Mucosa of gallbladder (tissue), 1 donor: Measurements from ENCODE around the gene IER5. TPM values are rescaled to one million over a fixed set of nuclear protein-coding genes. Genes with fewer than 3 reads are reported as not detected.

ENCODE experiments used
- DNase-seq: peaks from one replicate; pipeline ENCODE4 v3.0.0-alpha.2; 2020; ENCODE audit warnings: low spot score
- total RNA-seq: library from RNA; stranded (reverse); gene quantifications from one replicate; pipeline ENCODE4 v1.2.1, GENCODE V29; 2021
- donor health status: DM: no; HTN: no; CAD: no.

Gene IER5
- total RNA-seq, 1 donor from 2014 or later: 13.9 TPM

DNA sequence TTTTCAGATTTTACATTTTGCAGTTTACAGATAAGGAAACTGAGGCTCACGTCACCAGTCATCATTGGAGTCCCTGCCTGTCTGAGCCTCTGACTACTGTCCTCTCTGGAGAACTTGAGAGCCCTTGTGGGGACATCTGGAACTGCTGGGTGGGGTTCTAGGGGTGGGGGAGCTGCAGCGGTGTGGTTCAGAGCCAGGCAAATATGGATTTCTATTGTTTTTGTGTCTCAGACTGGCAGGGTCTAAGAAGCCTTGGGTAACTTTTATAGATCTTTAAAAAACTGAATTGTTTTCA lies 46.9 kb downstream of the IER5 start:
- peak; percentile 48 for DNase-seq

DNA sequence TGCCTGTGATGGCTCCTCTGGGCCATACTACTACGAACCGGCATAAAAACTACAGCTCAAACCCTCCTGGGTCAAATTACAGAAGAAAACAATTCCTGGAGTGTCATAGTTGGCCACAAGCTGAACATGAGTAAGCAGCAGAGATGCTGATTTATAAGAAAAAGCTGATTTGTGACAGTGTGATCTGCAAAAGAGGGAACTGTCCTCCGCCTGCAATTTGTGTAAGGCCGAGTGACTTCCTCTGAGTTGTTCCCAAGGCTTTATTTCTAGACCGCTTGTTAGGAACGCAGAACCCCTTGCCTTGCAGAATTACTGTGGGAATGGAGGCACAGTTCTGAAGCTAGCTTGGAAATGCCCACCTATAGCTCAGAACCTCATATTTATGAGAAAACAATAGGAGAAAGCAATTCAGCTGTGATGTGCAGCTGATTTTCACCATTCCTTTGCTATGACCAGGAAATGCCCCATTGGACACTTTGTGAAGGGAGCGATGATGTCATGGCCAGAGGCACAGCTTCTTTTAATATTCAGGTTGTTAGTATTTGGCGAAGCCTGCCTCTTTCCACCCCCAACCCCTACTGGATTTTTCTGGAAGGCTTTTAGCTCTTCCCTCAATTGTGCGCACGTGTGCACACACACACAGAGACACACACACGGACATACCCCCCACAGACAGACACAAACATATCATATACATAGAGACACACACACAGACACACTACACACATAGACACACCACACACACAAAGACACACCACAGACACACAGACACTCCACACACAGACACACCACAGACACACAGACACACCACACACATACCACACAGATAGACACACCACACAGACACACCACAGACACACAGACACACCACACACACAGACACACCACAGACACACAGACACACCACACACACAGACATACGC lies 47.6 kb downstream of the IER5 start:
- DNase-seq: no peak

DNA sequence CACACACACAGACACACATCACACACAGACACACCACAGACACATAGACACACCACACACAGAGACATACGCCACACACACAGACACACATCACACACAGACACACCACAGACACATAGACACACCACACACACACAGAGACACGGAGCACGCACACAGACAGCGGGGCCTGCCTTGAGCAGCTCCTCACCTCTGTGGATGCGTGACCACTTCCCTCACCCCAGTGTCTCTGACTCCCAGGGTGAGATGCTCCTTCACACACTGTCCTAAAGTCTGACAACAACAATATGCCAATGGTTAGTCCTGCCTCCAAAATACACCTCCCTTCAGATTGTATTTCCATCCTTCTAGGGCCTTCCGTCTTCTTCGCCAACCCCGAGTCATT lies 48.2 kb downstream of the IER5 start:
- DNase-seq: no peak

DNA sequence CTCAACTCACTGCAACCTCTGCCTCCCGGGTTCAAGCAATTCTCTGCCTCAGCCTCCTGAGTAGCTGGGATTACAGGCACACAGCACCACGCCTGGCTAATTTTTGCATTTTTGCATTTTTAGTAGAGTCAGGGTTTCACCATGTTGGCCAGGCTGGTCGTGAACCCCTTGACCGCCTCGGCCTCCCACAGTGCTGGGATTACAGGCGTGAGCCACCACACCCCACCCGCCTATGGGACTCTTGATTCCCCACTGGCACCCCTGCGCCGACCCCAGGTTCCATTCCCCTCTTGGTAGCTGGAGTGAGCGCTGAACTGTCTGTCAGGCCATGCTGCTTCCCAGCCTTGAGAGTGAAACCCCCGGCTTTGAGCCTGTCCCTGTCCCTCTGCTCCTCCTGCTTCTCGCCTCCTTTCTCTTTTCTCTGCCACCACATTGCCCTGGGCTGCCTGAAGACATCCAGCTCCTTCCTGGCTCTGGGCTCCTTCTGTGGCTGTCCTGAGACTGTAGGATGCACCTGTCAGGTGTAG lies 48.8 kb downstream of the IER5 start:
- no peak for DNase-seq

DNA sequence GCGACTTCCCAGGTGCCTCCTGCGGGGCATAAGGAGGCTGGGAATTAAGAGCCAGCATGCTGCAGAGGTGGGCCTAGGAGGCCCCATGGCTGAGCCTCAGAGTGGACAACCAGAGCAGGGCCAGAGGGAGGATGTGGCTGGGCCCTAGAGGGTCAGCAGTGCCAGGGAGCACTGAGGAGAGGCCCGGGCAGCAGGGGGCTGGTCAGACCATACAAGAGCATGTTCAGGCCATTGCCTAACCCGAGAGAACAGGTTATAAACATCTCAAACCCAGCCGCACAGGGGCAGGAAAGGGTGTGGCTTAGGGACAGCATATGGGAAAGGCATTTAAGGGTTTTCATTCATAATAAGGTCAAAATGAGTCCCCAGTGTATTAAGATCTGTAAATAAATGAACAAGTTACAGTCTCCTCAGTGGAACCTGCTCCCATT lies 51.1 kb downstream of the IER5 start:
- DNase-seq: no peak

DNA sequence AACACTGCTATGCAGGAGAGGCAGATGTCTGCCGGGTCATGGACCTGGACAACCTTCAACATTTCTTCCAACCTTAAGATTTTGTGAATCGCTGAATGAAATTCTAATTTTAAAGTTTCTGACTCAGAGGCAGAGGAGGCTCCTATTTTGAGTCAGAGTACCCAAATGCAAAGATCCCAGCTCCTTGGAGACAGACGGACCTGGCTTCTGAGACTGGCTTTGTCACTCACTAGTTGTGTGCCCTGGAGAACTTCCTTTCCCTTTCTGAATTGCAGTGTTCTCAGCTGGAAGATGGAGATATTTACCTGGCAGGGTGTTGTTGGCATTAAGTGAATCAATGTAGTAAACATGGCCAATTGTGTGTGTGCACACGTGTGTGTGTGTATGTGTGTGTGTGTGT lies 51.9 kb downstream of the IER5 start:
- no peak for DNase-seq

DNA sequence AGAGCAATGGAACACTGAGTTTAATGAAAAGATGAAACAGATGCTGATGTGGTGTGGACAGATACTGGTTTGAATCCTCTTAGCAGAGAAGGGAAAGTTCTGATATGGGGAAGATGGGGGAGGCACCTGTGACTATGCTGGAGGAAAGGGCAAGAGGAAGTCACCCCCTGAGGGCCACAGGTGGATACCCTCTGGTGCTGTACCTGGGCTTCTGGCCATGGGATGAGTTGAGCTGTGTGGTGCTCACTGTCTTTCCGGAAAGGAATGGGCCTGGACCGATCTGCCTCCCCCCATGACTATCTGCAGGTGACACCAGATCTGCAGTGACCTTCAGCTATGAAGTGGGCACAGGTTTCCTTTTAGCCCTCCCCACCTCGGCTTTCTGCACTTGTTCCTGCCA lies 52.4 kb downstream of the IER5 start:
- DNase-seq: no peak

DNA sequence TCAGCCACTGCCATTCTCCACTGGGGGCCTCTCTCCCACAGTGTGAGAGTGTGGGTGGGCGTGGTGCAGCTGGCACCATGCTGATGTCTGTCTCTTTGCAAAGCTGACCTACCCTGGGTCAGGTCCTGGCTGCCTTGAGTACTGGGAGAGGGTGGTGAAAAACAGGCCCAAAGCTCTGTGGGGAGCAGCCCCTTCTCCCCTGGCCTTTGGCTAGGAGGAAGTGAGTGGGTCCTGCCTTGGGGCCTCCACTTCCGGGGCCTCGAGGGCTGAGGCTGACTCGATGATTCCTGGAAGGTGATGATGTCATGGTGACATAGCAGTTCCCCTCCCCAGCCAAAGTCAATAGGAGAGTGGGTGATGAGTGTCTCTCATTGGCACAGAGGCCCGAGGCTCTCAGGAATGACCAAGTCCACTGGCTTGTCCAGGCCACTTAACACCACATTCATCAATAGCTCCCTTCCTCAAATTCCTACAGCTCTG lies 53.0 kb downstream of the IER5 start:
- no peak for DNase-seq

Other genes starting within 250 kb of the IER5 start
- gene KIAA1614, start 175.8 kb upstream of the IER5 start, total RNA-seq: 7.7 TPM
- gene STX6, start 65.8 kb upstream of the IER5 start, total RNA-seq: 20.3 TPM
- 26.9 TPM for gene MR1, start 54.7 kb upstream of the IER5 start, total RNA-seq